ENCODE results near the gene PSMB10. TPM values are rescaled to one million over a fixed set of nuclear protein-coding genes. Genes with fewer than 3 reads are reported as not detected.

The PSMB10 gene
- total RNA-seq, 1 donor from 2014 or later = 82.7 TPM

- intact Hi-C loops (cut with DNase I) = no loop called here
- Histone ChIP-seq H3K9me3 (no peaks in the 10 kb centered on the region), H3K4me3 (peak within 1 kb of the TSS; percentile 92), H3K27me3 (ENCODE audit: low read depth) (no peaks in the 10 kb centered on the region), H3K27ac (peak within 1 kb of the TSS; percentile 97), H3K36me3 (no peaks in the 10 kb centered on the region), H3K4me1 (peaks cover 53% of the 10 kb centered on the region)
- ATAC-seq = peak; percentile 98 to 99
- TF ChIP-seq CTCF (IDR thresholded peaks at IDR 0.05) = no peak
- DNase-seq = peak; percentile 97
Observed at GRCh38 chr16:67892899-67893742, 43.5 kb downstream of the PSMB10 start, which contains the start of gene PSKH1. PSKH1 (plus strand) TSS chr16:67893254; CDS start chr16:67908750, 15,496 bp downstream.

GRCh38 chr16:67892375-67892774 is 44.3 kb downstream of the PSMB10 start:
- Histone ChIP-seq H3K9me3 (no peaks in the 10 kb centered on the region), H3K27ac (peak overlapping the region; percentile 97), H3K4me1 (peaks cover 45% of the 10 kb centered on the region), H3K27me3 (ENCODE audit: low read depth) (no peaks in the 10 kb centered on the region), H3K36me3 (no peaks in the 10 kb centered on the region), H3K4me3 (peak overlapping the region; percentile 92)
- intact Hi-C loops (cut with DNase I) = no loop called here
- ATAC-seq = no peak
- no peak for DNase-seq
- TF ChIP-seq CTCF (IDR thresholded peaks at IDR 0.05) = no peak

DNA sequence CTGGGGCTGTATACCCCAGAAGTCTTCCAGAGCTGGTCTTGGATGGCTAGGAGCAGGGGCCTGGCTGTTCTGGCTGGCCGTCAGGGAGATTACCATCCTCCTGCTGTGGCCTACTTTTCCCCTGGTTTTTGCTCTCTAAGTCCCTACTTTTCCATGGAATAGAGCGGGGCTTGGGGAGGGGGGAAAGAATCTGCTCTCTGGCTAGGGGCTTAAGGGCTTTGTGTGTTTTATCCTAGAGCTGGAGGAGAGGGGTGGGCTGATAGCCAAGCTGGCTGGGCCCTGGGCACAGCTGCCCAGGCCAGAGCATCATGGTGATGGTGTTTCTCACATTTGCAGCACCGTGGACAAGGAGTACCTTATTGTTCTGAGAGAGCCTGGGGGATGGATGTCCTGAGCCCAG is 48.3 kb downstream of the PSMB10 start:
- no peaks in the 10 kb centered on the region for H3K9me3 ChIP-seq
- no peak overlapping the region for H3K27ac ChIP-seq
- H3K4me3 ChIP-seq = no peak overlapping the region
- H3K4me1 ChIP-seq = peaks cover 30% of the 10 kb centered on the region
- intact Hi-C loops (cut with DNase I) = no loop called here
- ATAC-seq = no peak
- TF ChIP-seq CTCF (IDR thresholded peaks at IDR 0.05) = no peak
- no peaks in the 10 kb centered on the region for H3K27me3 ChIP-seq (ENCODE audit: low read depth)
- H3K36me3 ChIP-seq = peaks cover 17% of the 10 kb centered on the region
- DNase-seq = no peak

- peaks cover 24% of the 10 kb centered on the region for H3K4me1 ChIP-seq
- TF ChIP-seq CTCF (IDR thresholded peaks at IDR 0.05) = no peak
- DNase-seq (peak; percentile 63), ATAC-seq (peak; percentile 48 to 50)
- no peak overlapping the region for H3K4me3 ChIP-seq
- intact Hi-C loops (cut with DNase I) = no loop called here
- no peaks in the 10 kb centered on the region for H3K27me3 ChIP-seq (ENCODE audit: low read depth)
- H3K27ac ChIP-seq = peak overlapping the region; percentile 11
- no peaks in the 10 kb centered on the region for H3K9me3 ChIP-seq
- H3K36me3 ChIP-seq = peaks cover 37% of the 10 kb centered on the region
Observed at GRCh38 chr16:67886387-67886786, 50.3 kb downstream of the PSMB10 start.

DNA sequence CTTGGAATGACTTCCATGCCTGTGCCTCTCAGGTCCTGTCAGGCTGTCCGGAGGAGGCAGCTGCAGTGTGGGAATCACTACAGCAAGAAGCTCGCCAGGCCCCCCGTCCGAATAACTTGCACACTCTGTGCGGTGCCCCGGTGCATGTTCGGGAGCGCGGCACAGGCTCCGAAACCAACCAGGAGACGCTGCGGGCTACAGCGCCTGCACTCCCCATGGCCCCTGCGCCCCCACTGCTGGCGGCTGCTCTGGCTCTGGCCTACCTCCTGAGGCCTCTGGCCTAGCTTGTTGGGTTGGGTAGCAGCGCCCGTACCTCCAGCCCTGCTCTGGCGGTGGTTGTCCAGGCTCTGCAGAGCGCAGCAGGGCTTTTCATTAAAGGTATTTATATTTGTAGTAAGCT is 50.7 kb downstream of the PSMB10 start:
- Histone ChIP-seq H3K27me3 (ENCODE audit: low read depth) (no peaks in the 10 kb centered on the region), H3K36me3 (peaks cover 41% of the 10 kb centered on the region), H3K27ac (no peak overlapping the region), H3K4me1 (peaks cover 24% of the 10 kb centered on the region), H3K9me3 (no peaks in the 10 kb centered on the region), H3K4me3 (no peak overlapping the region)
- peak; percentile 1 for ATAC-seq
- TF ChIP-seq CTCF (IDR thresholded peaks at IDR 0.05) = no peak
- intact Hi-C loops (cut with DNase I) = no loop called here
- DNase-seq = no peak
